Caki2 (cell line): ENCODE results near the gene TMX2. TPM values are rescaled to one million over a fixed set of nuclear protein-coding genes. Genes with fewer than 3 reads are reported as not detected.
"Not testable (repeated sequence)": the region's sequence is repeated elsewhere in the genome, so short reads cannot be mapped to it uniquely, and the experiment has no call there.

Experiments used
- DNase-seq: peaks from one replicate; pipeline ENCODE4 v3.0.0-alpha.2; 2015; ENCODE audit warnings: low read depth
- in situ Hi-C: cut with HindIII; loops from 2 replicates; pipeline ENCODE4 v1.10.0; 2016; ENCODE audit warnings: low sequenced_read_pairs, low pct_unique_long_range_greater_than_20kb, mixed read lengths
- total RNA-seq: library from RNA; depleted of rRNA; stranded (reverse); fragments of >200 nt; shearing (Covaris generic); gene quantifications from 2 replicates; pipeline ENCODE4 v1.2.3, GENCODE V29; 2014; ENCODE audit warnings: low replicate concordance; rRNA removed

The TMX2 gene
- 82.1 and 92.7 TPM in 2 replicates for total RNA-seq

GRCh38 chr11:57712256-57713150 is at the start of gene TMX2:
Gene TMX2 (plus strand): TSS chr11:57712593. CDS start chr11:57712619, 26 bp downstream.
- in situ Hi-C loops: no loop called here
- DNase-seq: peak; percentile 96

DNA sequence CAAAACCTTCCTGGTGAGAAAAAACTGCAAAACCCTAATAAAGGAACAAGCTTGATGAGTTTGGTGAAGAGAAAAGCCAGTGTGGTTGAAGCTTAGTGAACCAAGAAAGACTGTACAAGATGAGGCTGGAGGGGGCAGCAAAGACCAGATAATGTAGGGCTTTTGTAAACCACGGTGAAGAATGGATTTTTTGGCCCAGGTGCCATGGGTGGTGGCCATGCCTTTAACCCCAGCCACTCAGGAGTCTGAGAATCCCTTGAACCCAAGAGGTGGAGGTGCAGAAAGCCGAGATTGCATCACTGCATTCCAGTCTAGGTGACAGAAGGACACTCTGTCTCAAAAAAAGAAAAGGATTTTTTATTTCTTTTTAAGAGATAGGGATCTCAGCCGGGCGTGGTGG is 49.5 kb upstream of the TMX2 start:
- no peak for DNase-seq
- in situ Hi-C loops: no loop called here

DNA sequence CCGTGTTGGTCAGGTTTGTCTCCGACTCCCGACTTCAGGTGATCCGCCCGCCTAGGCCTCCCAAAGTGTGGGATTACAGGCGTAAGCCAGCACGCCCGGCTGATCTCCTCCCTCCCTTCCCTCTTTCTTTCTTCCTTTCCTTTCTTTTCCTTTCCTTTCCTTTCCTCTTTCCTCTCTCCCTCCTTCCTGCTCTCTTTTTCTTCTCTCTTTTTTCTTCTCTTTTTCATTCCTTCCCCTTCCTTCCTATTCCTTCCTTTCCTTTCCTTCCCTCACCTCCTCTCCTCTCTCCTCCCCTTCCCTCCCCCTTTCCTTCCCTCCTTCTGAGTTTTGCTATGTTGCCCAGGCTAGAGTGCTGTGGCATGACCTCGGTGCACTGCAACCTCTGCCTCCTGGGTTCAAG is 48.4 kb upstream of the TMX2 start:
- in situ Hi-C loops: no loop called here
- DNase-seq: no peak

DNA sequence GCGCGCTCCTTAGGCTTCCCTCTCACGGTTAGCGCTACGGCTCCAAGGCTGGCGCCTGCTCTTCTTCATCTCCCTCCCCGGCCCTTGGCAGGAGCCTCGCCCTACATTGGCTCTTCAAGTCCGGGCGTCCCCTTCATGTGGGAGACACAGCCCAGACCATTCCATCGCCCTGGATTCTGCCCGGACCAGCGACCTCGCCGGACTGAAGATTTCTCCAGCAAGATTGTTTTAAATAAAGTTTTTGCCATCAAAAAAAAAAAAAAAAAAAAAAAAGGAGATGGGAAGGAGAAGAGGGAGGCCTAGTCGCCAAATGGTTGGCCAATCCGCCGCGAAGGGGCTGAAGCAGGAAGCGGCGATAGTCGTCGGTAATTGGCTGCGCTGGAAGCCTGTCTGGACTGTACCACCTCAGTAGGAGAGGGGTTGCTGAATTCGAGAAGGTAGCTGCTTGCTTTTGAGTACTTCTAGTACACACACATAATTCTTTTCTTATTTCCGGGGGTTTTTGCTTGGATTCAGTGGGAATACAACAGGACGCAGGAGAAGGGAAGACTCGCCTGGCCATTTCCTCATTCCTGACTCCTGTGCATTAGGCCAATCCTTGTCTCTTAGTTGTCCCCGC is 45.2 kb upstream of the TMX2 start:
- peak; percentile 96 for DNase-seq
- in situ Hi-C loops: no loop called here

GRCh38 chr11:57667736-57668433 is 44.5 kb upstream of the TMX2 start, which contains the start of gene ZDHHC5:
Gene ZDHHC5 (plus strand): TSS chr11:57668114. CDS start chr11:57673091, 4,977 bp downstream.
- in situ Hi-C loops: no loop called here

DNA sequence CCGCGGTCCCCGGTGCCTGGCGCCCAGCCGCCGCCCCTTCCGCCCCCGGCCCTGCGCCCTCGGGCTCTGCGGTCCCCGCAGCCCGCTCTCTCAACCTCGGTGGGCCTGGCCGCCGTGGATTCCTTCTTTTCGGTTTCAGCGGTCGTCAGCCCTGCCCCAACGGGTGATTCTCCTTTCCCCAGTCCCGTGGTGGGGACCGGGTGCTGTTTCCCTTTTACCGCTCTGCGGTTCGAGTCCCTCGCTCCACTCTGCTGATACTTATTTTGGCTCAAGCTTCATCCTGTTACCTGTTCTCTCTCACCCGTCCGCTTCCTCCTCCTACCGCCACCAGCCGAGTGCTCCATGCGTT is 44.0 kb upstream of the TMX2 start:
- in situ Hi-C loops: no loop called here

More at GRCh38 chr11:57667736-57668433, 44.5 kb upstream of the TMX2 start, which contains the start of gene ZDHHC5:
- DNase-seq: peak; percentile 98

DNA sequence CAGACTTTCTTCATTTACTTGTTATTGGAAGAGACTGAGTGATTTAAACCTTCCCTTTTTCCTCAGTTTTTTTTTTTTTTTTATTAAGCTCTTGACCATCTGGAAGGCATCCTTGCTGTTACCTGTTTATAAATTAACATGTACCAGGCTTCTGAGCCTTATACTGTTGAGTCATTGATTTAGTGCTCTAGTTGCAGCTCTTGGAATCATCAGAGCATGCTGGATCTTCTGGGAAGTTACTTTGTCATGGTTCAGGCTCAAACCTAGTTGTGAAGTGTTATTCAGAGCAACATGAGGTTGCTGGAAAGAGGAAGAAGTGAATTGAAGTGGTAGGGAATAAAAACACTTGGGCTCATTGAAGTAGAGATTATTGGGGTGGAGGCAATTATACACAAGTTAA is 38.1 kb upstream of the TMX2 start:
- peak; percentile 57 for DNase-seq
- in situ Hi-C loops: no loop called here

More for the DNA sequence above, 44.0 kb upstream of the TMX2 start:
- DNase-seq: no peak

GRCh38 chr11:57675176-57675941 is 37.0 kb upstream of the TMX2 start:
- in situ Hi-C loops: no loop called here

GRCh38 chr11:57679396-57679795 is 33.0 kb upstream of the TMX2 start:
- DNase-seq: no peak
- in situ Hi-C loops: no loop called here

More at GRCh38 chr11:57675176-57675941, 37.0 kb upstream of the TMX2 start:
- no peak for DNase-seq

DNA sequence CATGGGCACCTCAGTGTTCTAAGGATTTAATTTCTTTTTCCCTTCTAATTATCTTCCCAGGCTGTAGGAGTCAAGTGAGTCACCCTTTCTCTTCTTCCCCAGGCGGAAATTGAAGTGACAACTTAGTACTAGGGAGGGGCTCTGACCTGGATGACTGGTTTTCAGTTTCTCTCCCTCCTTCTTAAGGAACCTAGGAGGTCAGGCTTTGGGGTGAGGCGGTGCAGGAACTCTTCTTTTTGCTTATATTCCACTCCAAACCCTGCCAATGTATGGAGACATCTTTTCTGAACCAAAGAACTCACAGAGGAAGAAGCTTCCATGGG is 31.9 kb upstream of the TMX2 start:
- in situ Hi-C loops: no loop called here
- peak; percentile 65 for DNase-seq

DNA sequence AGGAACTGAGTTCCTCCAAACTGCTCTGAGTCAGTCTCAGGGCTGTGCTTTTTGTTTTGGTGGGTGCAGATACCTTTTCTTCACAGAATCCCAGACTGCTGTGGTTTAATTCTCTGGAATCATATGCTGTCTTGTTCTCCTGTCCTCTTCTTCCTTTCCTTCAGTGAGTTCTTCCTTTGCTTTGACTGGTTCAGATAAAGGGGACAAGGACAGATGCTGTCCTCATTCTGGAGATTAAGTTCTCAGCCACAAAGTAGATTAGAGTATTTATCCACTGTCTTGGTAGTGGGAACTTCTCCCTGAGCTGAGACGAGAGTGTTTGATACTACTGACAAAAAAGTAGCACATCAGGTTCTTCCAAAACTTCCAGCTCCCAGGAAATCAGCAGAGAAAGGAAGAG is 31.2 kb upstream of the TMX2 start:
- in situ Hi-C loops: no loop called here
- no peak for DNase-seq

- in situ Hi-C loops, DNase-seq: not testable (repeated sequence)
Observed at GRCh38 chr11:57690474-57690873, 21.9 kb upstream of the TMX2 start.

GRCh38 chr11:57698843-57699365 is 13.5 kb upstream of the TMX2 start:
- no peak for DNase-seq
- in situ Hi-C loops: no loop called here

DNA sequence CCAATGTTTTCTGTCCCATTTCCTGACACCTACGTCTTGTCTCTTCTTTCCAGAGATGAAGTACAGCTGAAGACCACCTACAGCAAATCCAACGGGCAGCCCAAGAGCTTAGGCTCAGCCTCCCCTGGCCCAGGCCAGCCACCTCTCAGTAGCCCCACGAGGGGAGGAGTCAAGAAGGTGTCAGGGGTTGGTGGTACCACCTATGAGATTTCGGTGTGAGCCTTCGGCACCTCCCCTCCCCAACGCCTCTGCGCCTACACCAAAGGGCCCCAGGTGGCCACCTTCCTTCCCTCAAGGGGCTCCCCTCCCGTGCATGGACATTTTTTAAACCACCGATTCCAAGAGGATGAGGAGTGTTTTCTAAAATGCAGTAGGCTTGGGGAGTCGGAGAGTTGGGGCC is 12.6 kb upstream of the TMX2 start:
- in situ Hi-C loops: no loop called here
- DNase-seq: no peak

- DNase-seq: no peak
- in situ Hi-C loops: no loop called here
Observed at GRCh38 chr11:57700425-57700824, 12.0 kb upstream of the TMX2 start.

DNA sequence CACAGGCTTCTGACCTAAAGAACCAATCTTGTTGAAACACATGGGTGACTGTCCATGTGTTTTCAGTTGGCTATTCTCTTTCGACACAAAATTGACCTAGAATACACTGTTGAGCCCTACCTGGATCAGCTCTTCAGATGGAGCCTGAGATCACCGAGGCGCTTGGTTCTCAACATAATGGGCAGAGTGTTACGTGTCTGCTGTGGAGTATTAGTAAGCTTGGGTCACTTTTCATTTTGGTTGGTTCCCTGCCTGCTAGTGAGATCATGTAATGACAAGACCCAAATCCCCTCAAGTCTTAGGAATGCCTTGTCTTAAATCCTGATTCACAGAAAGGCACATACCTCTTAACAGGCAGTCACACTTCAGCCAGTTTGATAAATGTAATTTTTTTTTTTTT is 9.1 kb upstream of the TMX2 start:
- DNase-seq: no peak
- in situ Hi-C loops: no loop called here

DNA sequence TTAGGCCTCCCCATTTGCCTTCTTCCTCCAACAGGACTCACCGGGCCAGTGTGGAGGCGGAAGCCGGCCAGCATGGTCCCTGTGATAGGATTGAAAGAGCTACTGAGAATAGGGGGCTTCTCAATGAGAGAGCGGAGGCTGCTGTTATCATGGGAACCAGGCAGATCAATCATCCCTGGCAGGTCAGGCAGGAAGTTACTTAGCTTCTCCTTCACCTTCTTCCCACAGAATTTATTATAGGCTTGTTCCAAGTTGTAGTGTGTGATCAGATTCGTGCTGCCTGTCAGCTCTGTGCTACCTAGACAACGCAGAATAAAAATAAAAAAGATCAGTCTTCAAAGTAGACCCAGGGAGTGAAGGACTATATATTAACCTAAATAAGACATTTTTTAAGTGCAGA is 7.5 kb upstream of the TMX2 start:
- in situ Hi-C loops: no loop called here
- DNase-seq: no peak

- DNase-seq, in situ Hi-C loops: not testable (repeated sequence)
Observed at GRCh38 chr11:57705432-57705831, 7.0 kb upstream of the TMX2 start.
